Measurements from ENCODE around the gene LRRC63.
"Not testable (repeated sequence)": the region's sequence is repeated elsewhere in the genome, so short reads cannot be mapped to it uniquely, and the experiment has no call there.

Gene LRRC63, protein sequence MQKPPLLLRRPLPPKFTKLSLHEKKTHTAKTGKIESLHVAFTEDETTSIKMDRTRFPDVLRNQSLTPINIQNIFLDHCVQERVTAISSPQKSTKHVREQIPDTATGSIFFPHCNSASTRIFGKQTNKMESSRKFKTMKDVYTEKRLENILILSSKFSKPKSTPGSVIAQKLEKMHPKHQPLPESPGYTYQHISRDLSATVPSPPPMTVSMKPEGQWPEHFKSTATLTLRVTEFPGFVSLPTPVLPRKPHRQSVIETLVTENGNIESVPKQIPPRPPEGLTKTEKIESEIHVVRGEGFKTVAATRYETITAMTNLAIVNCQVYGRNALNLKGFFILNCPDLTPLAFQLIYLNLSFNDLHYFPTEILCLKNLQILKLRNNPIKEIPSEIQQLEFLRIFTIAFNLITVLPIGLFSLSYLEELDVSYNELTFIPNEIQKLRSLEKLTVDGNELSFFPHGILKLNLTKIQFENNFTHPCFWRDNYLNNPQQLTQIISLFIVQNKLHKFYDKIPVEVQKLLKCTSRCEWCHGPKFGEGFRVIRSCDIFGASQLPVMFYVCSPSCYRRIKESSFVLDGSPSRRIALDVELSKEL

DNA sequence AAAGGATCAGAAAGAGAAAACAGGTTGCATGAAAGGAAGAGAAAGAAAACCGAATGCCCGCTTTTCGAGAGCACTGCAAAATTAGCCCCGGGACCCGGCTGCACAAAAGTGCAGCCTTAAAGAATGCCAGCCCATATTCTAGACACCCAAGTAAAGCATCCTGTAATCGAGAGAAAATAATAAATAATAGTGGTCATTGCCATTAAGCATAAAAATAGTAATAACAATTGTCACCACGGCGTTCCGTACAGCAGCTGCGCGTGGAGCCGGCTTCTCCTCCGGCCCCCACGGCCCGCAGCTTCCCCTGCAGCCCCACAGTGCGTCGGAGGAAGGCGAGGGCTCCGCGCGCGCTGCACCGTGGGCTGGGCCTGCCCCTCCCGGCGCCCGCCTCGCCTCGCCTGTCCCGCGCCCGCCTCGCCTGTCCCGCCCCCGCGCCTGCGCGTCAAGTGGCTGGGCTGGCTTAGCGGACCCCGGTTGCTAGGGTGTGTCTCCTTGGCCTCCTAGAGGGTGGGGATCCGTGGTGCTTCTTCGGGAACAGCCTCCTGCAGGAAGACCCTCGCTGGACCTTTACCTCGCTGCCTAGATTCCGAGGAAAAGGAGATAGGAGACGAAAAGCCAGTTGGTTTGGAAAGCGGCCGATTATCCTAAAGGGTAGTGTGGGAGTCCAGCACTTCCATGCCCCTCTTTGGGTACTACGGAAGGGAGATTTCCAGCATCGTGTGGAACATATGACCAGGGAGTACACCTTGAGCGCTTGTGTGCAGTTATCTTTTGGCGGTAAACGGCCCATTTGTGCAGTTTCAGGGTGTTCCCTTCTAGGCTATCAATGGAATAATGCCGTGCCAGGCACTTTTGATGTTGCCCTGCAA is at the start of gene LRRC63:
Gene LRRC63, plus strand, starts transcription at position 446 of the 869 bp plus-strand sequence. CDS start 1,107 bp downstream, outside the sequence.
- DNase-seq, result peak; percentile 66 to 85

DNA sequence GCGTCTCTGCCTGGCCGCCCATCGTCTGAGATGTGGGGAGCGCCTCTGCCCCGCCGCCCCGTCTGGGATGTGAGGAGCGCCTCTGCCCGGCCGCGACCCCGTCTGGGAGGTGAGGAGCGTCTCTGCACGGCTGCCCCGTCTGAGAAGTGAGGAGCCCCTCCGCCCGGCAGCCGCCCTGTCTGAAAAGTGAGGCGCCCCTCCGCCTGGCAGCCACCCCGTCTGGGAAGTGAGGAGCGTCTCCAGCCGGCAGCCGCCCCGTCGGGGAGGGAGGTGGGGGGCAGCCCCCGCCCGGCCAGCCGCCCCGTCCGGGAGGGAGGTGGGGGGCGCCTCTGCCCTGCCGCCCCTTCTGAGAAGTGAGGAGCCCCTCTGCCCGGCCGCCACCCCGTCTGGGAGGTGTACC is 49.0 kb upstream of the LRRC63 start:
- DNase-seq, result not testable (repeated sequence)

DNA sequence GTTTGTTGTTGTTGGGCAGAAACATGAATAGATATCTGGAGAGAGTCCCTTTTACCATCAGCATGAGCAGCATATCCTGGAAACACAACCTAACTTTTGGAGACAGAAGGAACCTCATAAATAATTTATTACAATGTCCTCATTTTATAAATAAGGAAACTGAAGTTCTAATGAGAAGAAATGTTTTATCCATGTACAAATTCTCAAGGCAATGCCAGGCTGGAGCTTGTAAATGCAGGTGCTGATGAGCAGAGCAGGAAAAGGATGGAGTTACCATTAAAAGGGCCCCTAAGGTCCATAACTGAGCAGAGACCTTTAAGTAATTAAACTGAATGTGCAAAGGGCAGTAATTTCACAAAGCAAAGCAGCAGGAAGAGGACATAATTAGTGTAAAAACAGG is 47.1 kb upstream of the LRRC63 start:
- no peak for DNase-seq

DNA sequence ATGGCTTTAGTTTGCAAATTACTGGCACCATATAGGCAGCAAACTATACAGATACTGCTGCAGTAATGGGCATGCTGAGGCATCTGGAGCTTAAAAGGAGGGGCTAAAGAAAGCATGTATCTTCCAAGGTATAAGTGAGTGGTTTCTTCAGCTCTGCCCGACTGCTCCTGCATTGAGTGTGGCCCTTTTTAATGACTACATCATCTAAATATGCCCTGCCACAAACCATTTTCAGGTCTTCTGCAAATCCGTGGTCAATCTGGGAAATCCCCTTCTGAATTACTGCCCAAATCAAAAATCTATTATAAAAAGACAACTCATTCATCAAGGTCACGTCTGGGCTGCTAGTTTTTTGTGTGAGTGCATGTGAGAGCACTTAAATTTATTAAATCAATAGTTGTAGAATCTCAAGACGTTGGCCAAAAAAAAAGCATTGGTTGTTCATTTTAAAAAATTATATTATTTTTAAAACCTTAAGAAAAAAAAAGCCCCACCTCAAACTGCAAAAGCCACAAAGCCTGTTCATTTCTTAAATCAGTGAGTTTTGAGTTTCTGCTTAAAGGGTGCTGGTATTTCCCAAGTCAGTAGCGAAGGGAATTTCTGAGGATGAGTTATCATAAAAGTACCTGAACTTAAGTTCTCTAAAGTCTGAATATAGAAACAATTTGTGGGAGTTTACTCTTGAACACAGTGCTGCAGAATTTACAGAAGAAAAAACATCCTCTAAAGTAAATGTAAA is 46.1 kb upstream of the LRRC63 start:
- no peak for DNase-seq

DNA sequence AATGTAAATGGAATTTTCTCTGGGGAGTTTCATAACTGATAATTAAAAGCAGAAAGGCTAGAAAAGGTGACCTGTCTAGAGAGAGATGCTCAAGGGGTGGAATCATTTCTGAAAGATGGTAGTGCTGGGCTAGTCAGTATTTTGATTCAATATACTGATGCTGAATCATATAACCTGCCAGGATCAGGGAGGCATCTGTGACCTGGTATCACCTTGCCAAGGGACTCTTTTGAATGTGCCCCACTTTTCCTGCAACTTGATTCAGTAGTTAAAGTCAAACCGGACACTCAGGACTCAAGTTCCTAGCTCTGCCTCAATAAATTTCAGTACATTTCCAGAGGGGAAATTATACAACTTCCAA is 45.5 kb upstream of the LRRC63 start:
- DNase-seq, result no peak

DNA sequence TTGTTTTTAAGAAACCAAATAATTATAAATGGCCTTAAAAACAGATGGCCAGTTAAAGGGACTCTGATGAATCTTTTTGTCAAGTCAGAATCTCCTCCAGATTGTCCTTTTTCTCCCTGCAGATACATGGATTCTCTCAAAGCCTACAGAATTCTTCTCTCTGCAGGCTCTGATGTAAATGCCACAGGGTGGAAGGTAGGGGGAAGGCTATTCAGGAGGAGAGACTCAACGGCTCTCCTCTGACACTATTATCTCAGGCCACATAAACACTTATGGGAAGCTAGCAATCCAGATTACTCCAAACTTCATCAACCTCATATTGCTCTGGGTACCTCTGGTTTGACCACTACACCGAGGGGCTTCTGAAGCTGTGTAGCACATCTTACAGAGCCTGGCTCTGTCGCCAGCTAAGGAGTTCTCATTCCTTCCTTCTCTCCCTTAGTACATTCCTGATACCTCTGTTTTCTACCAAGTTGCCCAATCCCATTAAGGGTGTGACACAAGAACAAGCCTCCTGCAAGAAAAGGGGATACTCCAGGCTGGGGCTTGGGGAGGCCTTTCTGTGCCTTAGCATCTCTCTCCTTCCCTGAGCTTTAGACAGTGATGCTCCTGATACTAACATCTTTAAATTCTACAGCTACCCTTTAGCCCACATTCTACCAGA is 44.6 kb upstream of the LRRC63 start:
- no peak for DNase-seq

DNA sequence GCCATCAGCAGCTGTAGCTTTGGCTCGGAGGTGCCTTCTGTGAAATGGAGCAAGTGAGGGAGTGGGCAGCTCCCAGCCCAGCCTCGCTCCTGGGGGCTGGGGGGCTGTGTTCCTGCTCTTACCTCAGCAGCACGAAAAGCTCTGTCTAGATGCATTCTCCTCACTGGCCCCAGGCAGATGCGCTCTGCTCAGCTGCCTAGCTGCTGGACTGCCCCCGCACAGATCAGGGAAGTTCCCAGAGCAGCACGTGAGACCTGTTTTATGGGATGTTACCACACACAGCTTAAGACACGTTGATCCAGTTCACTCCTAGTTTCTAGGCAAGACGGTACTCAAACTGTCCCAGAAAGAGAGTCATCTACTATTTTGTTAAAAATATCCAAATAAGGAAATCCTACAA is 43.4 kb upstream of the LRRC63 start:
- no peak for DNase-seq

DNA sequence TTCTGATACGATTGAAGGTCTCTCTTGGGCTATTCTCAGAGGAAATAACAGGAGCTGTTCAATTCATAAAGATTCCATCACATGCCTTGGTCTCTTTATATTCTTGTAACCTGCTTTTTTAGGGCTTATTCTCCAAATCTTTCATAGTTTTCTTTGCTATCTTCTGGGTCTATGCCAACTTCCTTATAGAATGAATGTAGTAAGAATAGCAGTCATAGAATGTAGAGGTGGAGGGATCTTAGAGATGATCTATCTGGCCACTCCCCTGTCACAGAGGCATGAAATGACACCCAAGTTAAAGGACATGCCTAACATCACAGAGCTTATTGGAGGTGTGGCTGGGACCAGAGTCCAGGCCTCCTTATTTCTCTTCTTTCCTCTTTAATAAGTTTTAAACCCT is 42.9 kb upstream of the LRRC63 start:
- no peak for DNase-seq

DNA sequence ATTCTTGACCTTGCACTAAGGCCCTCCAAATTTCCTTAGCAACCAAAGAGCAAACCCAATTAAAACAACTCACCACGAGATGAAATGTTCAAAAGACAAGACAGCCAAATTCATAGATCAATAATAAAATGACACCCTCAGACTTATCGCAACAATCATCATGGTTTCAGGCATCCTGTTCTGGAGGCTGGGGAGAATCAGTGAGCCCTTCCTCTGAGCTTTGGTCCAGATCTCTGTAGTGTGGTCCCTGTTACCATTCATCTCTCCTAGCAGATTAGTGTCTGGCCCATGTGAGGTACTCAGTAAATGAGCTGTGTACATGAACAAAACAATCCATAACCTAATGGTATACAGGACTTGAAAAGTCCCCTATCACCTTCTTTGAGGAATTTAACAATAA is 42.0 kb upstream of the LRRC63 start:
- DNase-seq, result no peak

DNA sequence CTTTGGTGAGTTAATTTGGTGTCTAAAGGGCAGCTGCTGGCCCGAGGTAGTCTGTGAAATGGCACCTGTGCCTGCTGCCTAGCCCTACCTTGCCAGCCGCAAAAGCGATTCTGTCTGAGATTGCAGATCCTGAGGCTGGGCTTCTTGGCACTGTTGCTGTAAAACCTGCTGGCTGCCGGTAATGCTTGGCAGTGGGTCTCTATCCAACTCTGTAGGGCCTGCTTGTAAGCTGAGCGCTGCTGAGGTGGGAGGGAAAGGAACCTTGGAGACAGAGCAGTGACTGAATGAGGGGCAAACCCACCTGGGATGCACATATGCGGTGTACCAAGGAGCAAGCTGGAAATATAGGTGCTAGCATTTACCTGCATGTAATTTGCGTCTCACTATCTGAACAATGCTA is 41.5 kb upstream of the LRRC63 start:
- no peak for DNase-seq

DNA sequence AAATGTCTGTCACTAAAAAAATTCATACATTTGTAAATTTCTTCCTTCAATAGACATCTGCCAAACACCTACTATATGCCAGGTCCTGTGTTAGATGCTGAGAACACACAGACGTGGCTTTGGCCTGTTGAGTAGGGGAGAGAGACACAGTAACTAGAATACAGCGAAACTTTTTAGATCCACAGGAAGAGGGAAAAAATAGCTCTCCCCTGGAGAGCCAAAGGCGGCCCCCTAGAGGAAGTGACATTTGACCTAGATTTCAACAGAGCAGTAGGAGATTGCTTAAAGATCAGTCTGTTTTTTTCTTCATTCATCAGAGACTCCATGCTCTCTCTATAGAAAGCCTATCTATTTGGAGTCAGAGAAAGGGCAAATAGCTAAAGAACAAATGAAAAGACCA is 41.0 kb upstream of the LRRC63 start:
- DNase-seq, result no peak

DNA sequence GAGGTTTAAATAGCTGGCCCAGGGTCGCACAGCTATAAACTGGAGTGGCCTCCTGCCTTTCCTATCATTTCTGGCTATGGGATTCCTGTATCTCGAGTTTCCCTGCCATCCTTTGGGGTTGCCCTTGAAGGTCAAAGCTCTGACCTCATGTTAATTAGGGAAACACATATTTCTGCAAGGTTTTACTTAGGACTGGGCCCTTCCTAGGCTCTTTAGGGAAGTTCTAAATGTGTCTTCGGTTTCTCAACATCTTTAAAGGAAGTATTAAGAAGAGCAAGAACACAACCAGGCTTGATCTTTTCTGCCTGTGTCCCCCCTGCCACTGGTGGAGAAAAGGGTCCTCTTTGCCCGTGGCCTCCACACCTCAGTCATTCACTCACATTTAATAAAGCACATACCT is 40.5 kb upstream of the LRRC63 start:
- DNase-seq, result no peak

DNA sequence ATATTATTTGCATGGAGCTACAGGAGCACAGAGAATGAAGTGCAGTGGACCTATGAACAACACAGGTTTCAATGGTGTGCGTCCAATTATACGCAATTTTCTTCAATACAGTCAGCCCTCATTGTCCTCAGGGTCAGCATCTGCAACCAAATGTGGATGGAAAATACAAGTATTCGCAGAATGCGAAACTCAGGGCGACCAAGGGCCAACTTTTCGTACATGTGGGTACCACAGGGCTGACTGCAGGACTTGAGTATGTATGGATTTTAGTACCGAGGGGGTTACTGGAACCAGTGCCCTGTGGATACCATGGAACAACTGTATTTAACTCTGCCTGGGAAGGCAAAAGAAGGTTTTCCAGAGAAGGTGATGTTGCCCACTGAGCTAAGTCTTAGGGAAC is 40.0 kb upstream of the LRRC63 start:
- no peak for DNase-seq

DNA sequence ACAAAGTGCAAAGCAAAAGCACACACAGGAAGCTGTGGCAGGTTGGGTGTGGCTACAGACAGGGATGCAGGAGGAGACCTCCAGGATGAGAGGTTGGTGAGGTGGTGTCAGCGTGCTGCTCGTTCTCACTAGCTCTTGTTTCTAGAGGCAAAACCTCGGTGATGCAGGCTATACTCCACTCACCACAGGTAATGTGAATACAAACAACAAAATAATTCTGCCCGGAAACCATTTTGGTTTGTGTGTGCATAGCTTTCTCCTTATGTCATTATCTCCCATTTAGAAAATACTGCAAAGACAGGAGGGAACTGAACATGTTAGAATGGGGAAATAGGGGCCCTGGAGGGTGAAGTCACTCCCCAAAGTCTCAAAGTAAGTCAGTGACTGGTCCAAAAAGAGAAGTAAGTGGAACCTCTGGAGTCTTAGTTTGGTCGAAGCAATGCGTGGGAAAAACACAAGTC is 39.2 kb upstream of the LRRC63 start:
- DNase-seq, result no peak

DNA sequence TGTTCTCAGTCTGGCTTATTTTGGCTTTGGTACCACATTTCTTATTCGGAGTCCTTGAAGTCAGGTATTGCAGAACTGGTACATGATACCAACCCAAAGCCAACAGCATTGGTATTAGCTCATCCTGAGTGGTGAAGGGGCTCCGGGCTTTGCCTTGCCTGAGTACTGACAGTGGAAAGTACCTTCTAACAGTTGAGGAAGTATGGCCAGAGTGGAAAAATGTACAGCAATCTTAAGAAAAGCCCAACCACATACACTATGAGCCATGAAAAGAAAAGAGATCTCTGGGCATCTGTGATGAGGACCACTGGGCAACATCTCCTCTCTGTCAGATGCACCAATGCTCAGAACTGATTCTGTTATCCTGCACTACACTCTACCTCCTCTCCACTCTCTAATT is 38.1 kb upstream of the LRRC63 start:
- DNase-seq, result no peak

DNA sequence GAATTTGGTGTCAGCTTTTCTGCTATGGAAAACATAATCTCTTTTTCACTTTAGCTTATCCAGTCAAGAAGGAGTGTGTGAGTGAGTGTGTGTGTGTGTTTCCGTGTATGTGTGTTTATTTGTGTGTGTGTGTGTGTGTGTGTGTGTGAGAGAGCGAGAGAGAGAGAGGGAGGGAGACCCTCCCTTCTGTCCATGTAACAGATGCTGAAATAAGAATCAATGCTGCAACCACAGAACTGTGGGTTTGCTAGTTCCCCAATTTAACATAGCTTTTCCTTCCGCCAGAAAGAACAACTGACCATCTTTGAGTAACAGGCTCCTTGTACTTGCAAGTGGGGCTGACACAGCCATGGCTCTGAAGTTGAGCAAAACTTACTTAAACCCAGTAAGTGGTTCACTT is 35.0 kb upstream of the LRRC63 start:
- DNase-seq, result no peak

DNA sequence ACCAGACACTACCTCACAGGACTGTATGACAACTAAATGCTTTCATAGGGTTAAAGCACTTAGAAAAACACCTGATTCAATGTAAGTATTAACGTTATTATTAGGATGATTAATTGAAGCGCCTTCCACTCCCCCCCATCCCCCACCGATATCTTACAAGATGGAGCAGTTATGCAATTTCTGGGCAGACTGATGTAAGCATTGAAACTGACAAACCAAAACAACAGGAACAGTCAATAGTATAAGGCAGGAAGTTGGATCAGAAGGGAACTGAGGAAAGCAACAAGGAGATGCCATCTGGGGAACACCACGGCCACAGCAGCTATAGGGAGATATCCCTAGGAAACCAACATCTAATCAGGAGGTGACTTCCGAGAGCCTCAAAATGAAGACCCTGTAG is 33.6 kb upstream of the LRRC63 start:
- DNase-seq, result no peak

DNA sequence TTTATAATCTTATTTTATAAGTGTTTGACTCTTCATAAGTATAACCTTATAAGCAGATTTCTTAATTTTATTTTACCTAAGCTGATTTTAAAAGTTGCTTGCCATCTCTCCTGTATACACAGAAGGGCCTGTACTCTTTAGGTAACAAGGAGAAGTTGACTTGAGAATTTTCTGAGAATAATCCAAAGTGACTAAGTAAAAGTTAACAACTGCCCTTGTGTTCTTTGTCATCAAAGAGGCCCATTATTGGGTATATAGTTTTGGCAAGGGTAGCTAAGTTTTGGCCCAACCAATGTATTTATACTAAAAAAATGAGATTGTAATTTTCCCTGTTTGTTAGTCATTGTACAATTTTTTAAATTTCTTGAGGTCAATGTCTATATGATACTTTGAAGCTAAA is 32.9 kb upstream of the LRRC63 start:
- no peak for DNase-seq

DNA sequence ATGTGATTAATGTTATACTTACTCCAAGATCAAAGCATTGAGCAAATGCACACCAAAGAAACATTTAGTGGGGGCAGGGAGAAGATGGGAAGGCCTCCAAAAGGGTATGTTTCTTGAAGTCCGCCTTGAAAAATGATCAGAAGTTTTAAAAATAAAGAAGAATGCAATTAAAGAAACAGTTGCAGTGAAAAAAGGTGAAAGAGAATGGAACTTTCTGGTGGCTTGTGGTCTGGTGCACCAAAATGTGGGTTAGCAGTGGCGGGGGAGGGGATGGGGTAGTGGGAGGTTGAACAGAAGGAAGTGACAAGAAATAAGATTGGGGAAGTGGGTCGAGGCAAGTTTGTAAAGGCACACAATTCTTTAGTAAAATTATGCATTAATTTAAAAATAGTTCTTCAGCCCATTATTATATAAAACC is 32.2 kb upstream of the LRRC63 start:
- no peak for DNase-seq

DNA sequence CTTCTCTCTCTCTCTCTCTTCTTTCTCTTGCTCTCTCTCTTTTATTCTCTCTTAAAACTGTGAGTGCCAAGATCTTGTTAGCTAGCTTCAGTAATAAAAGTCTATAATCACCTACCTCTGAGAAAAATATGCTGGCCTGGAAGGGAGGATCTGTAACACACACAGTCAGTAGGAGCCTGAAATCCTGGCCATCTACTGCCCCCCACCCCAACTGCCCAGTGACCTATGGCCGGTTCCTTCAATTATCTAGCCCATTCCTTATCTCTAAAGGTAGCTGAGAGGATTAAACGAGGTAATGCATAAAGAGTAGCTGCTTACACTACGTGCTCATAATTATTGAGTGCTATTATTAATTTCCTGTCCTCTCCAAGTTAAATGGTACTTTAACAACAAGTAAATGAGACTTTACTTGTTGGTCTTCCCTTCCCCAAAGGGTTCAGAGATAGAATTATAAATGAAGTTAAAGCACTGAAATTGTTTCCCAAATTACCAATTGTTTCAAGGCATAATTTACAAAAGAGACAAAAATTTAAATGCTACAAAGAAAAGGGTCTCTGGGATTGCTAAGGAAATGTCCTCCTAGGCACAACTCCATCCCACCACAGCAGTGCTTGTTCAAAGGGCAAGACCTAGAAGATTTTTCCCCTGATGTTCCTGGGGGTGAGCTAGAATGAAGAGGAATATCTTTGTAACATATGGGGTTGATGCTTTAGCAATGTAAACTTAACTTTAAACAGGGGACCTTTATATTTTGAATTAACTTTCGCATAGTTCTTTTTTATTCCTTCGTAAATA is 31.6 kb upstream of the LRRC63 start:
- no peak for DNase-seq

DNA sequence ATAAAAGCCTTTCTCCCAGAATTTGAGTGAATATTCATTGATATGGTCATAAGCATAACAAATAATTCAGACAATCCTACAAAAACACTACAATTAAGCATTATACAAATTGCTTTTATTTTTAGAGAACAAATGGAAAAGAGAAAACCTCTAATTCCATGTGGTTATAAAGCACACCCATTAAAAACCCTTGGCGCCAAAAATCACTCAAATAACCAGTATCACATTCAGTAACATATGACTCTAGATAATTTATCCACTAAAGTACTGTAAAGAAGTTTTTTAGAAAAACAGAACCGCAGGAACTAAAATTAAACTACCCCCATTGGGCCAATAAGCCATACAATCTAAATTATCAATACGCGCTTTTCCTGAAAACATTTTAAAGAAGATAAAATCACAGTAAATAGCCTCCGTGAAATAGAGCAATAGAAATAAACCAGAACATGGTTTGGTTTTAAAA is 30.3 kb upstream of the LRRC63 start:
- DNase-seq, result no peak

Measured in hippocampal formation (tissue), 2 donors.